22Rv1 (cell line): ENCODE measurements around the gene CHODL.

ENCODE experiments used
- ZFX ChIP-seq: fragments of 450-650 bp; IDR thresholded peaks from 2 replicates; pipeline ENCODE4 v1.6.1; 2017; ENCODE audit warnings: antibody characterized with exemption, borderline replicate concordance
- TF ChIP-seq, protein P1 (sequence below): fragments of 450-650 bp; IDR thresholded peaks from 2 replicates; pipeline ENCODE4 v1.5.1; 2017; ENCODE audit warnings: mild to moderate bottlenecking

DNA sequence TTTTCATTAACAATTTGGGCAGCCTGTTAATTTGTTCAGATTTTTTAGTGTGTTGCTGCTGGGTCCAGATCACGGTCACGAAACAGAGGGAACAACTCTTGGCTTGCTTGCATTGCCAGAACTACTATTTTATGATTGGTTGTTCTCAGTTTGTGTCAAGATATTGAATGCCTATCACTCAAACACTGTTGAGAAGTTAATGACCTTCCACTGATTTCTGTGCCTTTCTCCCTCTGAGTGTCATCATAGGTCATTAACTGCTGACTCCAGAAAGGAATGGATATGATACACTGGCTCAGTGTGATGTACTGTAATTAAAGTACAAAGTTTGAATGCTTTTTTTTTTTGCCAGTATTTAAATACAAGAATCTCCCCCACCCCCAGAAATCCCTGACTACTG, 9.2 kb downstream of the CHODL start:
- TF ChIP-seq, protein P1, sequence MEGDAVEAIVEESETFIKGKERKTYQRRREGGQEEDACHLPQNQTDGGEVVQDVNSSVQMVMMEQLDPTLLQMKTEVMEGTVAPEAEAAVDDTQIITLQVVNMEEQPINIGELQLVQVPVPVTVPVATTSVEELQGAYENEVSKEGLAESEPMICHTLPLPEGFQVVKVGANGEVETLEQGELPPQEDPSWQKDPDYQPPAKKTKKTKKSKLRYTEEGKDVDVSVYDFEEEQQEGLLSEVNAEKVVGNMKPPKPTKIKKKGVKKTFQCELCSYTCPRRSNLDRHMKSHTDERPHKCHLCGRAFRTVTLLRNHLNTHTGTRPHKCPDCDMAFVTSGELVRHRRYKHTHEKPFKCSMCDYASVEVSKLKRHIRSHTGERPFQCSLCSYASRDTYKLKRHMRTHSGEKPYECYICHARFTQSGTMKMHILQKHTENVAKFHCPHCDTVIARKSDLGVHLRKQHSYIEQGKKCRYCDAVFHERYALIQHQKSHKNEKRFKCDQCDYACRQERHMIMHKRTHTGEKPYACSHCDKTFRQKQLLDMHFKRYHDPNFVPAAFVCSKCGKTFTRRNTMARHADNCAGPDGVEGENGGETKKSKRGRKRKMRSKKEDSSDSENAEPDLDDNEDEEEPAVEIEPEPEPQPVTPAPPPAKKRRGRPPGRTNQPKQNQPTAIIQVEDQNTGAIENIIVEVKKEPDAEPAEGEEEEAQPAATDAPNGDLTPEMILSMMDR, result no peak
- no peak for TF ChIP-seq ZFX
